ENCODE measurements around the gene PARN.
"Not testable (repeated sequence)": the region's sequence is repeated elsewhere in the genome, so short reads cannot be mapped to it uniquely, and the experiment has no call there.

The PARN gene

DNA sequence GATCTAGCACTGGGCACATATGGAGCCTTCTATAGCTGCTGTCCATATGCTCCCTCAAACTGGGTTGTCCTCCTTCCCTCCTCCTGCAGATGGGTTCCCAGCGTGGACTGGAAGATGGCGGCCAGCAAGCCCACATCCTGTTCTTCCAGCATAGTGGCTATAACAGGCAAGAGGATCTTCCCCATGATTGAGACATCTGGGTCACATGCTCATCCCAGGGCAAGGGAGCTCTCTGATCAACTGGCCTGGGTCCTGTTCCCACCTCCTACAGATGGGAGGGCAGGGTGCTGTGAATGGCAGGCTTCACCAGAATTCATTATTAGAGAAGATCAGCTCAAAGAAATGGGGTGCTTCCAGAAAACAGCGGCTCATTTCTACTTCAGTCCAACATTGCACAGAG, 210.2 kb downstream of the PARN start:
- Histone ChIP-seq H3K27me3 (ENCODE audit: insufficient read depth, low read length) (no peaks in the 10 kb centered on the region), H3K36me3 (ENCODE audit: insufficient read depth, low read length) (no peaks in the 10 kb centered on the region), H3K4me1 (ENCODE audit: control insufficient read depth, insufficient read depth, low read length, unreplicated experiment) (no peaks in the 10 kb centered on the region), H3K79me2 (ENCODE audit: control insufficient read depth, insufficient read depth, low read length, unreplicated experiment) (no peaks in the 10 kb centered on the region), H3K27ac (ENCODE audit: low read depth, low read length) (no peak overlapping the region), H3K4me3 (ENCODE audit: low read depth, low read length) (no peak overlapping the region), H2AFZ (ENCODE audit: low read length, unreplicated experiment) (no peak overlapping the region)

DNA sequence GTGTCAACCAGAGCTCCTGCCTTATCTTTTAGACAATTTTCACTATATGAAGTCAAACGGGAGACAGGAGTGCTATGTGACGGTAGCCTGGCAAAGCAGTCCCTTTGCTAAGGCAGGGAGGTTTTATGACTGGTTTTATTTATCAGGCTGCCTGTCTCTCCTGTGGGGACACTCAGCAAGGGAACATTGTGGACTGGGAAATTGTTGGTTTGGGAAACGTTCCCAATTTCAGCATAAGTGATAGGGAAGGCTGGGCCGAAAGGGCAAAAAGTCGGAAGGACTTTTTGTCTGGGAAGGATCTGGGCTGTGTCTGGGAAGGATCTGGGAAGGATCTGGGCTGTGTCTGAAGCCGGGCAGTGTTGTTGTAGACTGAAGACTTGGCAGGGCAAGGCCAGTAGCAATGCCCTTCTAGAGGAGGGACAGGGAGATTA, 211.2 kb downstream of the PARN start:
- Histone ChIP-seq H3K4me3 (ENCODE audit: low read depth, low read length) (no peak overlapping the region), H3K36me3 (ENCODE audit: insufficient read depth, low read length) (no peaks in the 10 kb centered on the region), H3K4me1 (ENCODE audit: control insufficient read depth, insufficient read depth, low read length, unreplicated experiment) (no peaks in the 10 kb centered on the region), H3K27me3 (ENCODE audit: insufficient read depth, low read length) (no peaks in the 10 kb centered on the region), H3K79me2 (ENCODE audit: control insufficient read depth, insufficient read depth, low read length, unreplicated experiment) (no peaks in the 10 kb centered on the region), H2AFZ (ENCODE audit: low read length, unreplicated experiment) (no peak overlapping the region), H3K27ac (ENCODE audit: low read depth, low read length) (no peak overlapping the region)

DNA sequence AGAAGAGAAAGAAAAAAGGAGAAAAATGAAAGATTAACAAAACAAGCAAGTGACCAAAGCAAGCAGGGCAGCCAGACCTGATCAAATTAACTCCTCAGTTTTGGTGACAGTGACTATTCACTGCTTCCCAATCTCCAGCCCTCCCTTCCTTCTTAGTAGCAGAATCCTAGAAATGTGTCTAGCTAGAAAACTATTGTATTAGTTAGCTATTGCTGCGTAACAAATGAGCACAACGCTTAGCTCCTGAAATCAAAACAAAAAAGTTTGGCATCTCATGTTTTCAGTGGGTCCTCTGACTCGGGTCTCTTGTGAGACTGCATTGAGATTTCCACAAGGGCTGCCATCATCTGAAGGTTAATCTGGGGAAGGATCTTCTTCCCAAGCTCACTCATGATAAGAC, 213.9 kb downstream of the PARN start:
- Histone ChIP-seq H3K27me3 (ENCODE audit: insufficient read depth, low read length) (no peaks in the 10 kb centered on the region), H3K27ac (ENCODE audit: low read depth, low read length) (no peak overlapping the region), H3K36me3 (ENCODE audit: insufficient read depth, low read length) (no peaks in the 10 kb centered on the region), H3K79me2 (ENCODE audit: control insufficient read depth, insufficient read depth, low read length, unreplicated experiment) (no peaks in the 10 kb centered on the region), H2AFZ (ENCODE audit: low read length, unreplicated experiment) (no peak overlapping the region), H3K4me1 (ENCODE audit: control insufficient read depth, insufficient read depth, low read length, unreplicated experiment) (no peaks in the 10 kb centered on the region), H3K4me3 (ENCODE audit: low read depth, low read length) (no peak overlapping the region)

DNA sequence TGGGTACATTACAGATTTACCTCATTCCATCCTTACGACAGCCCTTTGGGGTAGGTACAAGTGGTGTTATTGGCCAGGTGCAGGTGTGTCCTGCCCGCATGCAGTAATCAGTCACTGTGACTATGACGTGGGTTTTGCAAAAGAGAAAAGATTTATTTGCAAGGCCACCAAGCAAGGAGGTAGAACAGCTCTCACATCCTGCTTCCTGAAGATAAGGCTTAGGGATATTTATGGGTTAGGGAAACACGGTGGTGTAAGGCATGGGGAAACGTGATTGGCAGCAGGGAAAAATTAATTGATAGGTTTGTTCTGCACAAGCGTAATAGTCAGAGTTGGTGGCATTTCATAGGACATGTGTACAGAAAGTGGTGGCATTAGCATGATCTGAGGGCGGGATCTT, 214.8 kb downstream of the PARN start:
- H3K4me1 ChIP-seq (ENCODE audit: control insufficient read depth, insufficient read depth, low read length, unreplicated experiment) = no peaks in the 10 kb centered on the region
- no peaks in the 10 kb centered on the region for H3K27me3 ChIP-seq (ENCODE audit: insufficient read depth, low read length)
- no peak overlapping the region for H3K27ac ChIP-seq (ENCODE audit: low read depth, low read length)

DNA sequence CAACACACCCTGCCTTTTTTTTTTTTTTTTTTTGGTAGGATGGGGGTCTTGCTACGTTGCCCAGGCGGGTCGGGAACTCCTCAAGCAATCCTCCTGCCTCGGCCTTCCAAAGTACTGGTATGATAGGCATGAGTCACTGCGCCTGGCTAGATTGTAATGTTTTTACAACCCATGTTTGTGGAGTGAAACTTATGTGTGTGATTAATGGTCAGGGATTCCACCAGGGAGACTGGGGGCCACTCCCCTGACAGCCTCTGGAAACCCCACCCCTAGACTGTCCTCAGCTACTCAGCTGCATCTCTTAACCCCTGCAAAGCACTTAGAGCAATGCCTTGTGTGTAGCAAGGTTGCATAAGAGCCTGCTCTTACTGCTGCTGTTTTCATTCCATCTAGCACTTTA, 220.5 kb downstream of the PARN start:
- no peaks in the 10 kb centered on the region for H3K4me1 ChIP-seq (ENCODE audit: control insufficient read depth, insufficient read depth, low read length, unreplicated experiment)
- no peak overlapping the region for H3K27ac ChIP-seq (ENCODE audit: low read depth, low read length)
- H3K79me2 ChIP-seq (ENCODE audit: control insufficient read depth, insufficient read depth, low read length, unreplicated experiment) = no peaks in the 10 kb centered on the region

More for the DNA sequence above, 214.8 kb downstream of the PARN start:
- H3K4me3 ChIP-seq (ENCODE audit: low read depth, low read length) = no peak overlapping the region
- no peaks in the 10 kb centered on the region for H3K36me3 ChIP-seq (ENCODE audit: insufficient read depth, low read length)
- H3K79me2 ChIP-seq (ENCODE audit: control insufficient read depth, insufficient read depth, low read length, unreplicated experiment) = no peaks in the 10 kb centered on the region
- H2AFZ ChIP-seq (ENCODE audit: low read length, unreplicated experiment) = no peak overlapping the region

DNA sequence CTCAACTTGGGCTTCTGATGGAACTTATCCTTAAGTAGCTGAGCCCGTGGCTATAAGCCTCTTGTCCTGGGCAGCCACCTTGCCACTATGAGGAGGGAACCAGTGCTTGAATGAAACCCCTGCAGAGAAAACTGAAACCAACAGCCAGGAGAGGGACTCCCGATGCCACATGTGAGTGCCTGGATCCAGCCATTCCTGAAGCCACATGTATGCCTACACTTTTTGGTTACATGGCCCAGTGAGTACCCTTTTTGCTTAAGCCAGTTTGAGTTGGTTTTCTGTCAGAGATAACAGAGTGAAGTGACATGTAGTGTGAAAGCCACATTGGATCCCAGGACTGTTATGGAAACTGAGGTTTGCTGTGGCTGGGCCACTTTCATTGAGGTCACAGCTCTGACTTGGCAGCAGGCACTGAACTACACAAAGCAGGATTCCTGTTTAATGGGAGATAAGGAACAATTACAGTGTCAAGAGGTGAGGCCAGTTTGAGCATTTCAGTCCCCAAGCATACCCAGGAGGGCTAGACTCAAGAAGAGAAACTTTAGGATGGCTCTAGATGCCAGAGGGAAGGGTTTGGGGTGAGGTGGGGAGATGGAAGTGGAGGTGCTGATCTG, 222.2 kb downstream of the PARN start:
- Histone ChIP-seq H3K36me3 (ENCODE audit: insufficient read depth, low read length) (no peaks in the 10 kb centered on the region), H3K4me3 (ENCODE audit: low read depth, low read length) (no peak overlapping the region), H2AFZ (ENCODE audit: low read length, unreplicated experiment) (no peak overlapping the region), H3K27ac (ENCODE audit: low read depth, low read length) (no peak overlapping the region), H3K27me3 (ENCODE audit: insufficient read depth, low read length) (no peaks in the 10 kb centered on the region), H3K79me2 (ENCODE audit: control insufficient read depth, insufficient read depth, low read length, unreplicated experiment) (no peaks in the 10 kb centered on the region), H3K4me1 (ENCODE audit: control insufficient read depth, insufficient read depth, low read length, unreplicated experiment) (no peaks in the 10 kb centered on the region)

More for the DNA sequence above, 220.5 kb downstream of the PARN start:
- Histone ChIP-seq H2AFZ (ENCODE audit: low read length, unreplicated experiment) (no peak overlapping the region), H3K4me3 (ENCODE audit: low read depth, low read length) (no peak overlapping the region), H3K36me3 (ENCODE audit: insufficient read depth, low read length) (no peaks in the 10 kb centered on the region), H3K27me3 (ENCODE audit: insufficient read depth, low read length) (no peaks in the 10 kb centered on the region)

DNA sequence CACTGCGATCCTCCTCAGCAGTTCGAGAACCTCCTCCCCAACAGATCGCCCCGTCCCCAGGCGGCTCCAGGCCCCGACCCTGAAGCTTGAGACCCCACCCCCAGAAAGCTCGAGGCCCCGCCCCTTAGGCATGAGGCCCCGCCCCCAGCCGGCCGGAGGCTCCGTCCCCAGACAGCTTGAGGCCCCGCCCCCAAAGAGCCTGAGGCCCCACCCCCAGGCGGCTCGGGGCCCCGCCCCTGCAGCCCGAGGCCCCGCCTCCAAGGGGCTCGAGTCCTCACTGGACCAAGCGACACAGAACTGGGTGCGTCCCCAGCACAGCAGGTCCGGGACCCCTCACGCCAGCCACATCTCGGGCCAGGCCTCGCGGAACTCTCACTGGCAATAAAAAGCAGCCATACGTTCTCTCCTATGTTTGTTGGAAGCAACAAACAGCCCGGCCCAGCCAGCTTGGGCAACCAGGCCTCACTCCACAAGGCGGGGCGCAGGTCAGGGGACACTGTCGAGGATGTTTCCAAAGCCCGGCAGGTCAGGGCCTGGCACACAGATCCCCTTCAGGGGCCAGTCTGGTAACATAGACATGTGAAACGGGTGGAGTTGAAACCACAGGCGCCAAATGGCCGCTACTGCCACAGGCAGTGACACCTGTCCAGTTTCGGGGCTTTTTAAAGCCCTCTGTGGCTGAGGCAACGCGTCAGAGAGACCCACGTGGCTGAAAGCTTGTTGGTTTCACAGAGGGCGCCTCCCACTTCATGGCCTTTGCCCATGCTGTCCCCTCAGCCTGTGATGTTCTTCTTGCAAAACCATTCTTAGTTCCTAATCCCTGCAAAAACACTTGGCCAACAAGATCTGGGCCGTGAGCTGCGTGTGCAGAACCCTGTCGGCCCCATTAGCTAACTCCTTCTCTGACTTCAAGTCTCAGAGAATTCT, 224.2 kb downstream of the PARN start:
- Histone ChIP-seq H3K4me3 (ENCODE audit: low read depth, low read length) (no peak overlapping the region), H3K4me1 (ENCODE audit: control insufficient read depth, insufficient read depth, low read length, unreplicated experiment) (peaks cover 4% of the 10 kb centered on the region), H3K27me3 (ENCODE audit: insufficient read depth, low read length) (no peaks in the 10 kb centered on the region), H2AFZ (ENCODE audit: low read length, unreplicated experiment) (no peak overlapping the region), H3K79me2 (ENCODE audit: control insufficient read depth, insufficient read depth, low read length, unreplicated experiment) (no peaks in the 10 kb centered on the region), H3K27ac (ENCODE audit: low read depth, low read length) (no peak overlapping the region), H3K36me3 (ENCODE audit: insufficient read depth, low read length) (no peaks in the 10 kb centered on the region)

DNA sequence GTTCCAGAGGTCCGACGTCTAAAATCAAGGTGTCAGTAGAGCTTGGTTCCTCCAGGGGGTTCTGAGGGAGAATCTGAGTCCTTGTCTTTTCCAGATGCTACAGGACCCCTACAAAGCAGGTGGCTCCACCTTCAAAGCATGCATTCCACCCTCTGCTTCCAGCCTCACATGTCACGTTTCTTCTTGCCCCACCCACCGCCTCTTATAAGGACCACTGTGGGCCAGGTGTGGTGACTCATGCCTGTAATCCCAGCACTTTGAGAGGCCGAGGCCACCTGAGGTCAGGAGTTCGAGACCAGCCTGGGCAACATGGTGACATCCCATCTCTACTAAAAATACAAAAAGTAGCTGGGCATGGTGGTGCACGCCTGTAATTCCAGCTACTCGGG, 227.1 kb downstream of the PARN start:
- H3K27ac ChIP-seq (ENCODE audit: low read depth, low read length); H3K27me3 ChIP-seq (ENCODE audit: insufficient read depth, low read length); H3K79me2 ChIP-seq (ENCODE audit: control insufficient read depth, insufficient read depth, low read length, unreplicated experiment); H2AFZ ChIP-seq (ENCODE audit: low read length, unreplicated experiment); H3K36me3 ChIP-seq (ENCODE audit: insufficient read depth, low read length); H3K4me3 ChIP-seq (ENCODE audit: low read depth, low read length): not testable (repeated sequence)
- H3K4me1 ChIP-seq (ENCODE audit: control insufficient read depth, insufficient read depth, low read length, unreplicated experiment) = peaks cover 23% of the 10 kb centered on the region

DNA sequence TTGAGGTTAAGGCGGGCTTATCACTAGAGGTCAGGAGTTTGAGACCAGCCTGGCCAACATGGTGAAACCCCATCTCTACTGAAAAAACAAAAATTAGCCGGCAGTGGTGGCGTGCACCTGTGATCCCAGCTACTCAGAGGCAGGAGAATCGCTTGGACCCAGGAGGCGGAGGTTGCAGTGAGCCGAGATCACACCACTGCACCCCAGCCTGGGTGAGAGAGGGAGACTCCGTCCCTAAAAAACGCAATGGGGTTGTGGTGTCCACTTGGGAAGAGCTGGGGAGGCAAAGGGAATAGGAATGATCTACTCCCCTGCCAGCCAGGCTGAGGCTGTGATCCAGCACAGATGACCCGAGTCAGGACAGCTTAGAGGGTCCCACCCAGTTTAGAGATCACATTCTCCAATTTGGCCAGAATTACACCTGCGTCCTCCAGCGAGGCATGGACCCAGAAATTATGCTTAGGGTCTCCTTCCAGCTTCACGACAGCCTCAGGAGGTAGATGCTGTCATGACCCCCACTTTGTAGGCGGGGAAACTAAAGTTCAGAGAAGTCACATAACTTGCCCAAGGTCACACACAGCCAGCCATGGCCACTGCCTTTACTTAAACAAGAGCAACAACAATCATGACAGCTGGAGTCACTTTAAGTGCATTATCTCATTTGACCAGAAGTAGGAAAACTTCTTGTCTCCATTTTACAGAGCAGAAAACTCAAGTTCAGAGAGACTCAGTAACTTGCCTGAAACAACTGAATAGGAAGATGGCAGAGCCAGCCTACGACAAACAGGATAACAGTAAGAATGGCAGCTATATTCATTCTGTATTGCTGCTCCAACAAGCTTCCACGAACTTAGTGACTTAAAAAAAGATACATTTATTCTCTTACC, 227.7 kb downstream of the PARN start:
- H3K4me1 ChIP-seq (ENCODE audit: control insufficient read depth, insufficient read depth, low read length, unreplicated experiment) = peaks cover 23% of the 10 kb centered on the region
- not testable (repeated sequence) for H3K4me3 ChIP-seq (ENCODE audit: low read depth, low read length); H3K79me2 ChIP-seq (ENCODE audit: control insufficient read depth, insufficient read depth, low read length, unreplicated experiment); H3K27ac ChIP-seq (ENCODE audit: low read depth, low read length); H3K36me3 ChIP-seq (ENCODE audit: insufficient read depth, low read length); H3K27me3 ChIP-seq (ENCODE audit: insufficient read depth, low read length); H2AFZ ChIP-seq (ENCODE audit: low read length, unreplicated experiment)

DNA sequence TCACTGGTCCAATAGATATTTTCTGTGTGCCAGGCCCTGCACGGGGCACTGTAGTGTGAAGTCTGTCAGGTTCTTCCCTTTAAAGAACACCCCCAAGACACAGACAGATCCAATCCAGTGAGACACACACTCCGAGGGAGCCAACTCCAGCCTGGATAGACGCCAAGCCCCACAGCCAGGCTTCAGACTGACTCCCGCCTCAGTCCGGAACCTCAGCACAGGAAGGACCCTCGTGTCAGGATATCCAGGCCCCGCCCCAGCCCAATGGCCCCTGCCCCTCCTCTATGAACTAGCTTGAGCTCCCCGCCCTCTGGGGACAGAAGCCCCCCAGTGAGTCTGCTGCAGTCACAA, 228.4 kb downstream of the PARN start:
- H3K36me3 ChIP-seq (ENCODE audit: insufficient read depth, low read length); H3K27ac ChIP-seq (ENCODE audit: low read depth, low read length); H3K4me3 ChIP-seq (ENCODE audit: low read depth, low read length); H2AFZ ChIP-seq (ENCODE audit: low read length, unreplicated experiment); H3K79me2 ChIP-seq (ENCODE audit: control insufficient read depth, insufficient read depth, low read length, unreplicated experiment); H3K27me3 ChIP-seq (ENCODE audit: insufficient read depth, low read length): not testable (repeated sequence)
- peaks cover 23% of the 10 kb centered on the region for H3K4me1 ChIP-seq (ENCODE audit: control insufficient read depth, insufficient read depth, low read length, unreplicated experiment)
